GM12874 (cell line): ENCODE results near the gene AMOT.

Source experiments
- TF ChIP-seq, protein P1 (sequence below): IDR thresholded peaks from 2 replicates; pipeline ENCODE4 v1.5.1; 2011; ENCODE audit warnings: low read depth, mild to moderate bottlenecking, control low read depth, low read length, moderate library complexity; ENCODE audit not compliant: insufficient read depth

Gene AMOT

DNA sequence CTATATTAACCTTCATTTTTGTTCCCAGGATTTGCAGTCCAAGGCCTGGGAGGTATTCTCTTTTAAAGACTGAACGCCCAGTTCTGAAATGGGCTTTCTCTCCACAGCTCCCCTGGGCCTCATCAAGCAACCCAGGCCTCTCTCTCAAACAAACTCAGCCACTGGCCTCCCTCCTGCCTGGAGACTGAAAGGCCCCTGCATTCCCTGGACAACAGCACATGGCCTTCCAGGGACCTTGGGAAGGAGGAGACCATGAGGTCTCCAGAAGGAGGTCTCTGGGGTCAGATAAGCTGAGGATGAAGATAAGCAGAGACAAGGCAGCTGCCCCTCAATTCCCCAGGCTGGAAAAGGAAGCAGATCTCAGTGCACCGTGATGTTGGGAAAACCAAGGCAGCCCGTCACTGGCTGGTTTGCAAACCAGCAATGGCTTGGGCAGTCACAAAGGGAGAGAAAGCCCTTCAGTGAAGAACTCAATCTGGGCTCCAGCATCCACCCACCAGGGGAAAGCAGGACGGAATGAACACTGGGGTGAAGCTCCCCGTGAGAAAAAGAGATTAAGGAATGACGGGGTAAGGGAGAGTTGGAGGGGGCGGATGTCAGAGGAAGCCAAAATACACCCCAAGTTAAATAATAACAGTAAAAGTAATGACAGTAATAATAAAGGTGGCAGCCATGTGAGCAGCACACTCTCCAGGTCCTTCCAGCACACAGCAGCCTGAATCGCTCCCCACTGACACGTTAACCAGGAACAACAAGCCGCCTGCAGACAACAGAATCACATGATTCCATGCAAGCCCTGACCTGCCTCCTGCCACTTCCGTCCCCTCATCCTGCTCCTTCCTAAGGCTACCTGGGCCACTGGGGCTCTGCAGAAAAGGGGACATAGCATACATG lies 22.3 kb downstream of the AMOT start:
- TF ChIP-seq, protein P1, sequence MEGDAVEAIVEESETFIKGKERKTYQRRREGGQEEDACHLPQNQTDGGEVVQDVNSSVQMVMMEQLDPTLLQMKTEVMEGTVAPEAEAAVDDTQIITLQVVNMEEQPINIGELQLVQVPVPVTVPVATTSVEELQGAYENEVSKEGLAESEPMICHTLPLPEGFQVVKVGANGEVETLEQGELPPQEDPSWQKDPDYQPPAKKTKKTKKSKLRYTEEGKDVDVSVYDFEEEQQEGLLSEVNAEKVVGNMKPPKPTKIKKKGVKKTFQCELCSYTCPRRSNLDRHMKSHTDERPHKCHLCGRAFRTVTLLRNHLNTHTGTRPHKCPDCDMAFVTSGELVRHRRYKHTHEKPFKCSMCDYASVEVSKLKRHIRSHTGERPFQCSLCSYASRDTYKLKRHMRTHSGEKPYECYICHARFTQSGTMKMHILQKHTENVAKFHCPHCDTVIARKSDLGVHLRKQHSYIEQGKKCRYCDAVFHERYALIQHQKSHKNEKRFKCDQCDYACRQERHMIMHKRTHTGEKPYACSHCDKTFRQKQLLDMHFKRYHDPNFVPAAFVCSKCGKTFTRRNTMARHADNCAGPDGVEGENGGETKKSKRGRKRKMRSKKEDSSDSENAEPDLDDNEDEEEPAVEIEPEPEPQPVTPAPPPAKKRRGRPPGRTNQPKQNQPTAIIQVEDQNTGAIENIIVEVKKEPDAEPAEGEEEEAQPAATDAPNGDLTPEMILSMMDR, result no peak

DNA sequence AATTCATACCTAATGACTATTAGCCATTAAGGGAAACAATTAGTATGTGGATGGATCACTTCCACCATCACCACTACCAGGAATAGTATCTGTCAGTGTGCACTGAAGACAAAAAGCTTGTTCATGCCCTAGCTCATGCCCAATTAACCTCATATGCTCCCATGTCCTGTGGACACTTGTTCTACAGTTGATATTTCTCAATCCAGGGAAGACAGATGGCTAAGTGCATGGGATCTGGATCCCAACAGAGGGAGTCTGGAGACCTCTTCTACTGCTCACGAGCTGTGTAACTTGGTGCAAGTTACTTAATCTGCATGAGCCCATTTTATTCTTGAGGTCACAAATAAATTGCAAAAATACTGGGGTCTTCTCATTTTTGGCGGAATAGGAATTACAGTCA lies 23.7 kb downstream of the AMOT start:
- TF ChIP-seq, protein P1, result no peak

DNA sequence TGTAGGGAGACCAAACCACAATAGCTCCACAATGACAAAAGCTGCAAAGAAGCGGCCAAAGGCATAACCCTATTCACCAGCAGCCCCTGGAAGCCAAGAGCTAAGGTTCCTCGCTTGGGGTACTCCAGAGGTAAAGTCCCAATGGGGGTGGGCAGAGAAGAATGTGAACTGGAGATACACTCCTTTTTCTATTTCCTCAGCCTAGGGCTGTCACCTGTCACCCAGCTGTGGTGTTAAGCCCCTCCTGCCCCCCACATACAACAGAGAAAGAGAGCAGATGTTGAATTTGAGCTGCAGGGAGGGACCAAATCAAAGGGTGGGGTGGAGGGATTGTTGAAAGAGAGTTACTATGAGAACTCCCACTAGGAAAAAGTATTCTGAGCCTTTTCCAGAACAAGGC lies 26.1 kb downstream of the AMOT start:
- TF ChIP-seq, protein P1, result no peak

DNA sequence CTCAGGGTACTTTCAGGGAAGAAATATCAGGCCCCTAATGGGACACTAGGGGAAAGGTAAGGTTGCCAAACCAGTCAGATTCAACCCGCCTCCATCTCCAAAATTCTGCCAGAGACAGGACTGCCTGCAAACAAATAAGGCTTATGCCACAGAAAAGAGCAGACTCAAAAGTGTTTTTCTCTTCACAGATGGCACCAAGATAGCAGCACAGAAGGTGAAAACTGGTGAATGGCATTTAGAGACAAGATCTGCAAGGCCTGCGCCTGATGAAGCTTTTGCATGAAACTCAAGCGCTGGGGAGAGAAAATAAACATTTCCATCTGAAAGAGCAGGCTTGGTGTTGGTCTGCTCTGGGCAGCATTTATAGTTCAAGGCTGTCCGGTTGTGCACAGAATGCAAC lies 27.9 kb downstream of the AMOT start:
- TF ChIP-seq, protein P1, result no peak

DNA sequence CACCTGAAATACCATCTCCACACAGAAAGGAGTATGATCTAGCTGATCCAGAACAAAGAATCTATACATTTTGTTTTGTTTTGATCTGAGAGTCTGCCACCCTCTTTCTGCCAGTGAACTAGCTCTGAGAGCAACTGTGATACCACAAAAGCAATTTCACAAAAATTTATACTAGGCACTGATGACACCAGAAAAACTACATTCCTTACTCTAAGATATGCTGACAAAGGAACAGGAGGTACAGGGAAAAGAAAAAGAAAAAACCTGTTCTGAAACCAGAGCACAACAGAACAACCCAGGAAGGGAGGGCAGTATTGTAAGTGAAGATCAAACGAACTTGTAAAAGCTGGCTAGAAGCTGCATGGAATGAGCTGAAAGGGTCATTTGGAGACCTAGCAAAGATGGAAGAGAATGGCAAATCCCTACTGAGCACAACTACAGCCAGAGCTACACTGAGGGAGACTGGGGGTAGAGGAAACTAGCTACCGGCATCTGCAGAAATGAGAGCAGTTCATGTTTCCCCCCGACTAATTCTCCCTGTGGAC lies 31.9 kb downstream of the AMOT start:
- TF ChIP-seq, protein P1, result no peak

DNA sequence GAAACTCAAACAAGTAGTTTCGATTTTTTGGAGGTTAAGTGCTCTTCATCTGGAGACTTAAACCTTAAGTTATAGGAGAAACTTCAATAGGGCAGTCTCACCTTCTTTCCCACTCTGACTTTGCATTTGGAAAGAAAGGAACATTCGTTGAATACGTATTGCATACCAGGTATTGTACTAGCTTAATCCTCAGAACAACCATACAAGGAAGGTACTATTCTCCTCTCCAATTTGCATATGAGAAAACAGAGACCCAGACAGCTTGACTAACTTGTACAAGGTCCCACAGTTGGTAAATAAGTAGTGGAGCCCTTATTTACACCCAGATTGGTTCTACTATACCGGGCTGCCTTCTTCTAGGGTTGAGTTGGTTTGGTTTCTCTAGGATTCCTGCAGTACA lies 32.6 kb downstream of the AMOT start:
- TF ChIP-seq, protein P1, result no peak

DNA sequence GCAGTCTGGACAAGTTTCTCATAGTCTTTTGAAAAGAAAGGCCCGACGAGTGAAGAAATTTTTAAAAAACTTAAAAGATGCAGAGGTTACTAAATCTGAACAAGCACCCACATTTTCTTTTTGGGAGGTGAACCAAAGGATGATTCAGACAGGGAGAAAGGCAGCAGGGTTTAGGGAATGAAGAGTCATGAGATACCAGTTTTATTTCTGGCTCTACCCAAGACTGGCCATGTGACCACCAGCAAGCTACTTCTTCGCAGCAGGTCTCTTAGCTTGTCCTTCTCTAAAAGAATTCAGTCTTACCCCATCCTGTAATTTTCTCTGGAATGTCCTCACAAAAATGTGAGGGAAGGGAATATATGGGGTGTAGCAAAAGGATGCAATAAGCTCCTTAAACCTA lies 37.6 kb downstream of the AMOT start:
- TF ChIP-seq, protein P1, result no peak
